Panc1 (cell line): Measurements from ENCODE around the gene RPL19.

ENCODE experiments used
- CTCF ChIP-seq: fragments of 450-650 bp; IDR thresholded peaks from 2 replicates; pipeline ENCODE4 v1.5.1; 2017; ENCODE audit warnings: mild to moderate bottlenecking
- POLR2AphosphoS5 ChIP-seq: IDR thresholded peaks from 2 replicates; pipeline ENCODE4 v1.6.1; 2012; ENCODE audit warnings: mild to moderate bottlenecking, low read depth, low read length, moderate library complexity
- REST ChIP-seq, 2 experiments: IDR thresholded peaks; 2 replicates each; pipeline ENCODE4 v1.6.1; 2011 to 2012; ENCODE audit warnings: low read depth in 2 of 2, control low read depth in 1 of 2, low read length in 1 of 2, mild to moderate bottlenecking in 1 of 2, moderate library complexity in 1 of 2; ENCODE audit not compliant: insufficient read depth in 1 of 2
- TCF7L2 ChIP-seq: IDR thresholded peaks from 2 replicates; pipeline ENCODE4 v1.6.1; 2011; ENCODE audit warnings: mild to moderate bottlenecking, low read depth, low read length, inconsistent platforms

GRCh38 chr17:39217734-39218369 lies 17.8 kb downstream of the RPL19 start:
- TF ChIP-seq CTCF, result no peak
- TF ChIP-seq TCF7L2, result no peak
- no peak for TF ChIP-seq REST (IDR thresholded peaks at IDR 0.05; ENCODE audit: insufficient read depth in 1 of 2, low read depth in 2 of 2, low read length in 1 of 2)
- no peak for TF ChIP-seq POLR2AphosphoS5
